Neural progenitor cell (in vitro differentiated cells): ENCODE measurements around the gene MAFB. TPM values are rescaled to one million over a fixed set of nuclear protein-coding genes. Genes with fewer than 3 reads are reported as not detected.

Experiments
- DNase-seq: peaks from one replicate; pipeline ENCODE4 v3.0.0-alpha.2; 2016; ENCODE audit warnings: low spot score
- H2AFZ ChIP-seq: fragments of 200-600 bp; sonication (generic); replicated peaks from 2 replicates; pipeline ENCODE4 v1.6.1; 2016; ENCODE audit warnings: antibody characterized with exemption
- H3F3A ChIP-seq: fragments of 200-600 bp; sonication (generic); 2 replicates; pipeline ENCODE4 v1.6.1; 2016; ENCODE audit warnings: antibody characterized with exemption, low read depth
- H3K27ac ChIP-seq: fragments of 200-600 bp; sonication (generic); 2 replicates; pipeline ENCODE4 v1.5.1; 2016; ENCODE audit warnings: mild to moderate bottlenecking
- H3K27me3 ChIP-seq: fragments of 200-600 bp; sonication (generic); 2 replicates; pipeline ENCODE4 v1.6.1; 2016; ENCODE audit warnings: mild to moderate bottlenecking, moderate library complexity
- H3K36me3 ChIP-seq: fragments of 200-600 bp; sonication (generic); 2 replicates; pipeline ENCODE4 v1.5.1; 2016
- H3K4me1 ChIP-seq: fragments of 200-600 bp; sonication (generic); 2 replicates; pipeline ENCODE4 v1.6.1; 2016; ENCODE audit warnings: mixed run types
- H3K4me2 ChIP-seq: fragments of 200-600 bp; sonication (generic); 2 replicates; pipeline ENCODE4 v1.6.1; 2016
- H3K4me3 ChIP-seq: fragments of 200-600 bp; sonication (generic); 2 replicates; pipeline ENCODE4 v1.5.1; 2016
- H3K79me2 ChIP-seq: fragments of 200-600 bp; sonication (generic); 2 replicates; pipeline ENCODE4 v1.6.1; 2016; ENCODE audit warnings: low read depth
- H3K9ac ChIP-seq: fragments of 200-600 bp; sonication (generic); 2 replicates; pipeline ENCODE4 v1.6.1; 2016
- H3K9me3 ChIP-seq: fragments of 200-600 bp; sonication (generic); 2 replicates; pipeline ENCODE4 v1.5.1; 2016; ENCODE audit warnings: low read depth
- H4K20me1 ChIP-seq: fragments of 200-600 bp; sonication (generic); 2 replicates; pipeline ENCODE4 v1.6.1; 2016; ENCODE audit warnings: low read depth
- H3K27ac Mint-ChIP-seq: 3 replicates; pipeline ENCODE4 v1.8.0; 2021; ENCODE audit warnings: mixed read lengths
- H3K27me3 Mint-ChIP-seq: 2 replicates; pipeline ENCODE4 v1.8.0; 2022; ENCODE audit warnings: low read depth, mild to moderate bottlenecking, inconsistent platforms, moderate library complexity, mixed read lengths; ENCODE audit not compliant: insufficient read depth
- H3K36me3 Mint-ChIP-seq: 3 replicates; pipeline ENCODE4 v1.8.0; 2021; ENCODE audit warnings: mixed read lengths
- H3K4me1 Mint-ChIP-seq: 3 replicates; pipeline ENCODE4 v1.8.0; 2021; ENCODE audit warnings: mixed read lengths
- H3K4me3 Mint-ChIP-seq: 3 replicates; pipeline ENCODE4 v1.8.0; 2021; ENCODE audit warnings: mild to moderate bottlenecking, moderate library complexity, mixed read lengths
- H3K9me3 Mint-ChIP-seq: 3 replicates; pipeline ENCODE4 v1.8.0; 2020; ENCODE audit warnings: mixed read lengths
- CTCF ChIP-seq: fragments of 200-600 bp; sonication (generic); IDR thresholded peaks from 2 replicates; pipeline ENCODE4 v1.5.1; 2017; ENCODE audit warnings: antibody characterized with exemption, mild to moderate bottlenecking
- EZH2 ChIP-seq: fragments of 200-600 bp; sonication (generic); IDR thresholded peaks from 2 replicates; pipeline ENCODE4 v1.6.1; 2017; ENCODE audit warnings: antibody characterized with exemption, mild to moderate bottlenecking, moderate library complexity
- EZH2phosphoT487 ChIP-seq: fragments of 200-600 bp; sonication (generic); IDR thresholded peaks from 2 replicates; pipeline ENCODE4 v1.6.1; 2017; ENCODE audit warnings: antibody characterized with exemption
- total RNA-seq: library from RNA; depleted of rRNA; stranded (reverse); fragments of >200 nt; gene quantifications from 2 replicates; pipeline ENCODE4 v1.2.3, GENCODE V29; 2015; ENCODE audit warnings: low replicate concordance

MAFB gene
- total RNA-seq, 1 donor from 2014 or later, result 0.64 TPM

GRCh38 chr20:40703975-40704530 lies 15.0 kb upstream of the MAFB start:
- H3K27ac Mint-ChIP-seq, result no peak overlapping the region
- H3K9me3 ChIP-seq, result no peaks in the 10 kb centered on the region
- peaks cover 18% of the 10 kb centered on the region for H3F3A ChIP-seq
- no peaks in the 10 kb centered on the region for H4K20me1 ChIP-seq
- peaks cover 8% of the 10 kb centered on the region for H3K27me3 Mint-ChIP-seq
- no peaks in the 10 kb centered on the region for H3K36me3 ChIP-seq
- peaks cover 29% of the 10 kb centered on the region for H3K4me1 ChIP-seq
- no peak overlapping the region for H3K9ac ChIP-seq
- no peaks in the 10 kb centered on the region for H3K9me3 Mint-ChIP-seq
- H3K36me3 Mint-ChIP-seq, result no peaks in the 10 kb centered on the region
- no peak overlapping the region for H3K4me3 Mint-ChIP-seq
- no peak overlapping the region for H3K4me2 ChIP-seq
- no peak for TF ChIP-seq EZH2phosphoT487
- TF ChIP-seq EZH2, result no peak
- no peak overlapping the region for H3K27ac ChIP-seq
- H3K79me2 ChIP-seq, result no peaks in the 10 kb centered on the region
- H3K4me3 ChIP-seq, result no peak overlapping the region
- DNase-seq, result no peak
- peaks cover 12% of the 10 kb centered on the region for H3K4me1 Mint-ChIP-seq
- H3K27me3 ChIP-seq, result peaks cover 7% of the 10 kb centered on the region
- no peak overlapping the region for H2AFZ ChIP-seq

- no peaks in the 10 kb centered on the region for H3K36me3 ChIP-seq
- H4K20me1 ChIP-seq, result no peaks in the 10 kb centered on the region
- H3K4me3 ChIP-seq, result no peak overlapping the region
- no peak overlapping the region for H2AFZ ChIP-seq
- peaks cover 12% of the 10 kb centered on the region for H3K4me1 Mint-ChIP-seq
- peaks cover 8% of the 10 kb centered on the region for H3K27me3 Mint-ChIP-seq
- H3K27me3 ChIP-seq, result peaks cover 23% of the 10 kb centered on the region
- peaks cover 13% of the 10 kb centered on the region for H3F3A ChIP-seq
- H3K4me2 ChIP-seq, result no peak overlapping the region
- DNase-seq, result no peak
- no peak overlapping the region for H3K4me3 Mint-ChIP-seq
- H3K27ac Mint-ChIP-seq, result no peak overlapping the region
- H3K27ac ChIP-seq, result no peak overlapping the region
- H3K9ac ChIP-seq, result no peak overlapping the region
- no peaks in the 10 kb centered on the region for H3K79me2 ChIP-seq
- H3K9me3 ChIP-seq, result no peaks in the 10 kb centered on the region
- H3K9me3 Mint-ChIP-seq, result no peaks in the 10 kb centered on the region
- TF ChIP-seq EZH2 (no peak), CTCF (no peak), EZH2phosphoT487 (no peak)
- H3K4me1 ChIP-seq, result peaks cover 22% of the 10 kb centered on the region
- no peaks in the 10 kb centered on the region for H3K36me3 Mint-ChIP-seq
Measured at GRCh38 chr20:40702504-40702903, 13.5 kb upstream of the MAFB start.

- no peak overlapping the region for H3K4me3 Mint-ChIP-seq
- Histone ChIP-seq H3K4me1 (no peaks in the 10 kb centered on the region), H3K9ac (no peak overlapping the region), H3K4me2 (no peak overlapping the region), H3K79me2 (no peaks in the 10 kb centered on the region), H3K36me3 (no peaks in the 10 kb centered on the region), H3K27me3 (peaks cover 60% of the 10 kb centered on the region), H3K4me3 (no peak overlapping the region), H3K9me3 (no peaks in the 10 kb centered on the region), H2AFZ (no peak overlapping the region), H3F3A (no peaks in the 10 kb centered on the region), H4K20me1 (no peaks in the 10 kb centered on the region), H3K27ac (no peak overlapping the region)
- no peaks in the 10 kb centered on the region for H3K36me3 Mint-ChIP-seq
- H3K4me1 Mint-ChIP-seq, result no peaks in the 10 kb centered on the region
- peaks cover 3% of the 10 kb centered on the region for H3K9me3 Mint-ChIP-seq
- no peak for DNase-seq
- TF ChIP-seq EZH2phosphoT487 (no peak), CTCF (no peak), EZH2 (no peak)
- no peak overlapping the region for H3K27ac Mint-ChIP-seq
- peaks cover 30% of the 10 kb centered on the region for H3K27me3 Mint-ChIP-seq
Measured at GRCh38 chr20:40698744-40699143, 9.7 kb upstream of the MAFB start.

GRCh38 chr20:40698281-40698680 lies 9.2 kb upstream of the MAFB start:
- Mint-ChIP-seq H3K27me3 (peaks cover 35% of the 10 kb centered on the region), H3K4me1 (peaks cover under 1% of the 10 kb centered on the region), H3K36me3 (no peaks in the 10 kb centered on the region), H3K27ac (no peak overlapping the region), H3K9me3 (peaks cover 3% of the 10 kb centered on the region), H3K4me3 (no peak overlapping the region)
- peaks cover 65% of the 10 kb centered on the region for H3K27me3 ChIP-seq
- no peaks in the 10 kb centered on the region for H3F3A ChIP-seq
- no peak for DNase-seq
- no peaks in the 10 kb centered on the region for H3K79me2 ChIP-seq
- H3K9ac ChIP-seq, result no peak overlapping the region
- no peaks in the 10 kb centered on the region for H3K36me3 ChIP-seq
- H2AFZ ChIP-seq, result no peak overlapping the region
- H3K4me1 ChIP-seq, result no peaks in the 10 kb centered on the region
- no peak overlapping the region for H3K4me3 ChIP-seq
- no peaks in the 10 kb centered on the region for H4K20me1 ChIP-seq
- no peaks in the 10 kb centered on the region for H3K9me3 ChIP-seq
- no peak for TF ChIP-seq EZH2
- no peak for TF ChIP-seq EZH2phosphoT487
- TF ChIP-seq CTCF, result no peak
- no peak overlapping the region for H3K4me2 ChIP-seq
- no peak overlapping the region for H3K27ac ChIP-seq
